ENCODE measurements around the gene QPCTL.
"Not testable (repeated sequence)": the region's sequence is repeated elsewhere in the genome, so short reads cannot be mapped to it uniquely, and the experiment has no call there.

The QPCTL gene

DNA sequence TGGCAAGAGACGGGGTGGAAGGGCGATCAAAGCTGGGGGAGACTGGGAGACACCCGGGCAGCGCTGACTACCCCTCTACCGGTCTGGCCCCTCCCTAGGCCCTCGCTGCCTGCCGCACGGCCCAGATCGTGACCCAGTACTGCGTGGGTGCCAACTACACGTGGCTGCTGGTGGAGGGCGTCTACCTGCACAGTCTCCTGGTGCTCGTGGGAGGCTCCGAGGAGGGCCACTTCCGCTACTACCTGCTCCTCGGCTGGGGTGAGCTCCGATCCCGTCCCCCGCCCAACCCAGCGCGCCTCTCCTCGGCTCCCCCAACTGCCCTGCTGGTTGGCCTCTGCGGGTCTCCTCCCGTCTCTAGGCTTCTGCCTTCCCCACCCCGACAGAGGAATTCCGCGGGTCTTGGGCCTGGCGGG, 15.6 kb upstream of the QPCTL start:
- DNase-seq (ENCODE audit: low read depth) = peak; percentile 38

DNA sequence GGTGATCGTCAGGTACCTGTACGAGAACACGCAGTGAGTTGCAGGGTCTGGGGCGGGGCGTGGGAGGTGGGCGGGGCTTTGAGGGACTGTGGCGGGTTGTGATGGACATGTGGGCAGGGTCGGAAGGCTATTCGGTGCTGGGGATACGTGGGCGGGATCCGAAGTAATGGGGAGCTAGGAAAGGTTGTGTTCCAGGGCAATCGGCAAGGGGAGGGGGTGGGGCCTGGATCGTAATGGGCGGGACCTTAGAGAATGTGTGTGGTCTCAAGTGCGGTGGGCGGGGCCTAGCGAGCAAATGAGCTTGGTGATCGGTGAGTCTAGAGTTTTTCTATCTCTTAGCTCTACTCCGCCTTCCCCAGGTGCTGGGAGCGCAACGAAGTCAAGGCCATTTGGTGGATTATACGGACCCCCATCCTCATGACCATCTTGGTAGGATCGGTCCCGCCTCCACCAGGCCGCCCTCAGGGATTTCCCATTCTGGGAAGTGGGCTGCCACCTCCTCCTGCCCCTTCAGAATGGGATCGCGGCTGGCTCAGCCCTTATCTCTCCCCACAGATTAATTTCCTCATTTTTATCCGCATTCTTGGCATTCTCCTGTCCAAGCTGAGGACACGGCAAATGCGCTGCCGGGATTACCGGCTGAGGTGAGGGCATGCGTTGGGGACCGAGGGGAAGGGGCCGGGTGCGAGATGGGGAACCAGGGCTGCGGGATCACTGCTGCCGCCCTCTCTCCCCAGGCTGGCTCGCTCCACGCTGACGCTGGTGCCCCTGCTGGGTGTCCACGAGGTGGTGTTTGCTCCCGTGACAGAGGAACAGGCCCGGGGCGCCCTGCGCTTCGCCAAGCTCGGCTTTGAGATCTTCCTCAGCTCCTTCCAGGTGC, 14.9 kb upstream of the QPCTL start:
- DNase-seq (ENCODE audit: low read depth) = peak; percentile 79

- DNase-seq (ENCODE audit: low read depth) = peak; percentile 80
Observed at GRCh38 chr19:45681391-45682015, 11.0 kb upstream of the QPCTL start.

GRCh38 chr19:45682117-45682516, 10.3 kb upstream of the QPCTL start:
- no peak for DNase-seq (ENCODE audit: low read depth)

DNA sequence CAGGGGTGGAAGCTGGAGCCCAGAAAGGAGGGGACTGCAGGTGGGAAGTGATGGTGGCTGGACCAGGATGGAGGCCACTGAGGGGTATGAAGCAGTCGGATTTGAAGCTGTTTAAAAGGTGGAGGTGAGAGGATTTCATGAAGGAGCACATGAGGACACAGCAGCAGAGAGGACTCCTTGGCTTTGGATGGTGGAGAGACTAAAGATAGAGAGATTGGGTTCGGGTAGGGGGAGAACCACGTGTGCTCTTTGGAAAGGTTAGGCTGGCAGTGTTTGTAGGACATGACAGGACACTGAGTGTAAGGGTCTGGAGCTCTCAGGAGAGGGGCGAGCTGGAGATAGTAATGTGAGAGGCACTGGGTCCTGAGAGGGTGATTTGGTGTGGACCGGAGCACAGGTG, 9.6 kb upstream of the QPCTL start:
- DNase-seq (ENCODE audit: low read depth) = no peak

- not testable (repeated sequence) for DNase-seq (ENCODE audit: low read depth)
Observed at GRCh38 chr19:45685045-45685444, 7.4 kb upstream of the QPCTL start.

GRCh38 chr19:45687599-45687998, 4.9 kb upstream of the QPCTL start:
- DNase-seq (ENCODE audit: low read depth) = no peak

- DNase-seq (ENCODE audit: low read depth) = peak; percentile 90
Observed at GRCh38 chr19:45691516-45692186, 815 bp upstream of the QPCTL start, which contains the start of gene SNRPD2. Gene SNRPD2, minus strand, starts transcription at chr19:45691953. Its CDS starts 65 bp downstream, at chr19:45691888.

- peak; percentile 79 for DNase-seq (ENCODE audit: low read depth)
Observed at GRCh38 chr19:45693106-45693788, 781 bp downstream of the QPCTL start.

GRCh38 chr19:45701676-45702075, 9.2 kb downstream of the QPCTL start:
- DNase-seq (ENCODE audit: low read depth) = no peak

DNA sequence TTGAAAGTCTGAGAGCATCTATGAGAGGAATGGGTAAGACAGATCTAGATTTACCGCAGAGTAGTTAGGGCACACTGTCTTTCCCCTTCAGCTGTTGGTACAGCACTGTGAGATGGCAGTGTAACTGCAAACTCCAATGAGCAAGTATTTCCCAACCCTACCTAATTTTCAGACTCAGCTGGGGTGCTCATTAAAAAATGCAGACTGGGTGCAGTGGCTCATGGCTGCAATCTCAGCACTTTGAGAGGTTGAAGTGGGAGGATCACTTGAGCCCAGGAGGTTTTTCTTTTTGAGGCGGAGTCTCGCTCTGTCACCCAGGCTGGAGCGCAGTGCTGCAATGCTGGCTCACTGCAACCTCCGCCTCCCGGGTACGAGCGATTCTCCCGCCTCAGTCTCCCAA, 12.6 kb downstream of the QPCTL start:
- no peak for DNase-seq (ENCODE audit: low read depth)

GRCh38 chr19:45705710-45706415, 13.4 kb downstream of the QPCTL start:
- DNase-seq (ENCODE audit: low read depth) = no peak

- no peak for DNase-seq (ENCODE audit: low read depth)
Observed at GRCh38 chr19:45710356-45711130, 18.1 kb downstream of the QPCTL start.

GRCh38 chr19:45711851-45712698, 19.6 kb downstream of the QPCTL start:
- no peak for DNase-seq (ENCODE audit: low read depth)

- DNase-seq (ENCODE audit: low read depth) = no peak
Observed at GRCh38 chr19:45712699-45713067, 20.2 kb downstream of the QPCTL start.

DNA sequence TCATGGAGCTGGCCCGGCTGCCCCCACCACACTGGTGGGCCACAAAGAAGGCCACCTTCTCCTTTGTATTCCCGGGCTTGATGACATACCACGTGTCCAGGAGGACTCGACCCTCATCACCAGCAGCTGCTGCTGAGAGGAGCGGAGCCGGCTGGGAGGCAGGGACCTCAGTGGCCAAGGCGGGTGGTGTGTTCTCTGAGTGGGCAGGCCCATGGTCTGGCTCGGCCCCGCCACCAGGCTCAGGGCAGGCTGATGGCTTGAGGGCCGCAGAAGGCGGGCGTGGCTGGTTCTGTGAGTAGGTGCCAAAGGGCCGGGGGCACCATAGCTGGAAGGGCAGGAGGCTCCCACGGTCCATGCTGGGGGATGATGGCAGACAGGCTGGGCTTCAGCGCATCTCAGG, 20.7 kb downstream of the QPCTL start:
- no peak for DNase-seq (ENCODE audit: low read depth)

- no peak for DNase-seq (ENCODE audit: low read depth)
Observed at GRCh38 chr19:45715139-45715538, 22.7 kb downstream of the QPCTL start.

DNA sequence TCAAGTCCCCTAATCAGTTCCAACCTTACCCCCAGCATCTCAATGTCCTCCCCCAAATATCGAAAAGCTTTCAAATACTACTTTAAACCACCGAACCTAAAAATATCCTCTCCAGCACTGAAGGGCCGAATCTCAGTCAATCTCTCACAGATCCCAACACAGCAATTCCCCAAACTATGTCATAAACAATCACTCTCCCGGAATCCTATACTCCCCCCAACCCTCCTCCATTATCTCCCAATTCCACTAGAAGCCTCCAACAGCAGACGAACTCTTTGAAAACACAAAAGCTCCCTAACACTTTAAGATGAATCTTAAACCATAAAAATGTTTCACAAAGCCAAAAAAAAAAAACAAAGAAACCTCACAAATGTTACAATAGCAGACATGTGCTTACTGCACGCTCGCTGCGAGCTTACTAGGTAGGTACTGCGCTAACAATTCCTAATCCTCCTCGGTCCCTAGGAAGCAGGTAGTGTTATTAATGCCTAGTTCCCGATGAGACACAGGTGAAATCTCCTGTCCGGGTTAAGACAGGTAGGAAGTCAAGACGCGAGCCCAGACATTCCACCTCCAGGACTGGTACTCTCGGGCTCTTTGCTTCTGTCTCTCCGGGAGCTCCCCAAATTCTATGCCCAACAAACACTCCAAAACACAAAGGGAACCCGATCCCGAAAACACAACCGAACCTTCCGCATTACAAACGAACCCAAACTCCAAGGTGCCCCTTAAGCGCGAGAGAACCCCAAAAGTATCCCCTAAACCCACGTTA, 24.1 kb downstream of the QPCTL start:
- DNase-seq (ENCODE audit: low read depth) = no peak

Measured in activated T-cell treated with anti-CD3 and anti-CD28 coated beads for 1 hour (primary cell).